LNCAP (cell line): ENCODE results near the gene HS3ST4.

Source experiments
- TF ChIP-seq, protein P1 (sequence below): fragments of 450-650 bp; IDR thresholded peaks from 2 replicates; pipeline ENCODE4 v1.5.1; 2017; ENCODE audit warnings: mild to moderate bottlenecking

Gene HS3ST4

DNA sequence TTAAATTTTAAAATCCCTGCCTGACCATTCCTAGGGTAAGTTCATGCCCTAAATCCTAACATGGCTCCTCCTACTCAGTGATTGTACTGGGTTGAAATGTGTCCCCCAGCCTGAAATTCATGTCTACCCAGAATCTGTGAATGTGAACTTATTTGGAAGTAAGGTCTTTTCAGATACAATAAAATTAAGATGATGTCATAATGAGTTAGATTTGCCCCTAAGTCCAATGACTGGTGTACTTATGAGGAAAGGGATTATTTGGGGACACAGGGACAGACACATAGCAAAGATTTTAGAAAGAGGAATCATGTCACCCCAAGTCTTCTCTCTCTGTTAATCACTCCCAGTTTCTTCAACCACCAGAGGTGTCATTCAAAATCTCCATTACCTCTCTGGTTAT, 185.3 kb downstream of the HS3ST4 start:
- TF ChIP-seq, protein P1, sequence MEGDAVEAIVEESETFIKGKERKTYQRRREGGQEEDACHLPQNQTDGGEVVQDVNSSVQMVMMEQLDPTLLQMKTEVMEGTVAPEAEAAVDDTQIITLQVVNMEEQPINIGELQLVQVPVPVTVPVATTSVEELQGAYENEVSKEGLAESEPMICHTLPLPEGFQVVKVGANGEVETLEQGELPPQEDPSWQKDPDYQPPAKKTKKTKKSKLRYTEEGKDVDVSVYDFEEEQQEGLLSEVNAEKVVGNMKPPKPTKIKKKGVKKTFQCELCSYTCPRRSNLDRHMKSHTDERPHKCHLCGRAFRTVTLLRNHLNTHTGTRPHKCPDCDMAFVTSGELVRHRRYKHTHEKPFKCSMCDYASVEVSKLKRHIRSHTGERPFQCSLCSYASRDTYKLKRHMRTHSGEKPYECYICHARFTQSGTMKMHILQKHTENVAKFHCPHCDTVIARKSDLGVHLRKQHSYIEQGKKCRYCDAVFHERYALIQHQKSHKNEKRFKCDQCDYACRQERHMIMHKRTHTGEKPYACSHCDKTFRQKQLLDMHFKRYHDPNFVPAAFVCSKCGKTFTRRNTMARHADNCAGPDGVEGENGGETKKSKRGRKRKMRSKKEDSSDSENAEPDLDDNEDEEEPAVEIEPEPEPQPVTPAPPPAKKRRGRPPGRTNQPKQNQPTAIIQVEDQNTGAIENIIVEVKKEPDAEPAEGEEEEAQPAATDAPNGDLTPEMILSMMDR, result no peak

DNA sequence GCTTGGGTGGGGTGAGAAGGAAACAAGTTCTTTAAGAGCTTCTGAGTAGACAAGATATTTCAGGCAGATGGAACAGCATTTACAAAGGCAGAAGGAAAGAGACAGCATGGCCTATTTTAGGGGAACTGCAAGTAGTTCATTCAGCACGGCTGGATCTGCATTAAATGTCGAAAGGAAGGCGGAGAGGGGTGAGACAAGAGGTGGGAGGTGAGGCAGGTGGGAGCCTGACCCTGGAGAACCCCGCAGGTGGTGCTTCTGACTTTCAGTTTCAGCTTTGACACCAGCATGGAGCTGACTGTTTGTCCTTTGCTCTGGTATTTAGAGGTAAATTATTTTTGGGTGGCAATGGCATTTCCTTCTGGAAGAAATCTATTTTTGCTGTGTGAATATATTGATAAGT, 194.8 kb downstream of the HS3ST4 start:
- TF ChIP-seq, protein P1, result no peak

DNA sequence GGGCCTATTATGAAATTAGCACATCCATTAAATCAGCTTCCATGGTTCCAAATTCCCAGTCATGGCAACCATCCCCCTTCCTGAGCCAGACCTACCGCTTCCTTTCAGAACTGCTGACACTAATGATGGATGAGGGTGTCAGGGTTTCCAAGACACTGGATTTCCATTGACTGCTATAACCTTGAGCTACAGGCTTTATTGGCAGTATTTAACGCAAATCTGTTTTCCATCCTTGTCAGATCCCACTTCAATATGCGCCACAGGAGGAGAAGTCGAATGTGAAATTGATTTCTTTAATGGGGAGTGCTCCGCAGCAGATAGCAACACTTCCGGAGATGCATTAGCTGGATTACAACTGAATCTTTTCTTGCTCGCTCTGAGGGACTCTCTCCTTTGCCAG, 197.1 kb downstream of the HS3ST4 start:
- TF ChIP-seq, protein P1, result no peak

DNA sequence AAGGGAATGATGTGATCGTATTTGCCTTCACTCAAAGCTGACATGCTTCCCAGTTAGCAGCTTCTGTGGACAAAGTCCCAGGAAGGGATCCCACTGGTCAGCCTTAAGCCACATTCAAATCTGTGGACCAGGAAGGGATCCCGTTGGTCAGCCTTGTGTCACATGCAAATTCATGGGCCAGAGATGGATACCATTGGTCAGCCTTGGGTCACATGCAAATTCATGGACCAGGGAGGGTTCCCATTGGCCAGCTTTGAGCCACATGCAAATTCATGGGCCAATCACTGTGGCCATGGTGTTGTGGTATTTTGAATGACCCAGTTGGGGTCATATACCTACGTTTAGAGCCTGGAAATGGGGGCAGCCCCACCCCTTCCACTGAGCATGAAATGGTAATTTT, 201.6 kb downstream of the HS3ST4 start:
- TF ChIP-seq, protein P1, result no peak

DNA sequence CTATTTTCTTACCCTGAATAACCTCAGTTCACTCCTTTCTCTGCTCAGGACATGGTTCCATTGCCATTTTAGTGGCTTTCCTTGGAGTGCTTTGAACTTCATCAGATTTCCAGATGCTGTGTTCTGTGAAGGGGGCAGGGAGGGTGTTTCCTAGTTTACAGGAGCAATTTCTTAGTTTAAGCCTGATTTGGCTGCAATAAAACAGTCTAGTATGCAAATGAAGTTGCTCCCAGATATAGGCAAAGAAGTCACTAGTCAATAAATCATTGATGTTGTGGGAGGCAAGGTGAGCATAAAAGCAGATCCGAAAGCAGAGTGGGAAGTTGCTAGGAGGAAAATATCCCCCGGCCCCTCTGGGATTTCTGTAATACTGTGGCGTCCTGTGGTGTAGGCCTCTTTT, 202.3 kb downstream of the HS3ST4 start:
- TF ChIP-seq, protein P1, result no peak

DNA sequence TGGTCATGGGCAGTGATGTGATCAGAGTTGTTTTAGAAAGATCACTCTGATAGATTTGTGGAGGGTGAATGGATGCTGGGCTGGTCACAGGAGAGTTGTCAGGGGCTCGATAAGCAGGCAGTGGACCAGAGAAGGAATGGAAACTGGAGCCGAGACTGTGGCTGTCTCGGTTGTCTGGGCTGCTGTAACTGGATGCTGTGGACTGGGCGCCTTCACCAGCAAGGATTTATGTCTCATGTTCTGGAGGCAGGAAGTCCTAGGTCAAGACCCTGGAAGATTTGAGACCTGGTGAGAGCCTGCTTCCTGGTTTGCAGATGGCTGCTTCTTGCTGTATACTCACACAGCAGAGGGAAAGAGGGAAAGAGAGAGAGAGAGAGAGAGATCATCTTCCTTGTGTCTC, 203.6 kb downstream of the HS3ST4 start:
- TF ChIP-seq, protein P1, result no peak

DNA sequence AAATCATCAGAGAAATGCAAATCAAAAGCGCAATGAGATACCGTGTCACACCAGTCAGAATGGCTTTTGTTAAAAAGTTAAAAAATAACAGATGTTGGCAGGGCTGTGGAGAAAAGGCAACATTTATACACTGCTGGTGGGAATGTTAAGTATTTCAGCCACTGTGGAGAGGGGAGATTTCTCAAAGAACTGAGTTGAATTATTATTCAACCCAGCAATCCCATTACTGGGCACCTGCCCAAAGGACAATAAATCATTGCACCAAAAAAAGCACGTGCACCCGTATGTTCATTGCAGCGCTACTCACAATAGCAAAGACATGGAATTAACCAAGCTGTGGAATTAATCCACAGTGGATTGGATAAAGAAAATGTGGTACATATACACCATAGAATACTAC, 204.7 kb downstream of the HS3ST4 start:
- TF ChIP-seq, protein P1, result no peak

DNA sequence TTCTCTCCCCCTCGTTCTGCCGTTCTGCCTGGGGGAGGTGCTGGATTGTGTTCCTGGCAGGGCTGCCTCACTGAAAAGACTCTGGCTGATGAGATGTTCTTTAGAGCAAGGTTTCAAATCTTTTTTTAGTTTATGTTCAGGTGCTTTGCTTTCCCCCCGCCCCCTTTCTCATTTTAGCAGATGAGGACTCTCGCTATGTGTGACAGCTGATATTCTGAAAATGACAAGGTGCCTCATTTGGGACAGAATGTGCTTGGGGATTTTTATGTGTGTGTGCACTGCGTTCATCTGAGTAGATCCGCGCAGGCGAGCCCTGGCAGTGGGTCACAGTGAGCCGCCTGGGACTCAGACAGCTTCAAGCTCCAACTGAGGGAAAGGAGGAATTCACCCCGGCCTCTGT, 205.9 kb downstream of the HS3ST4 start:
- TF ChIP-seq, protein P1, result no peak
